A549 (cell line): ENCODE results near the gene MNS1. TPM values are rescaled to one million over a fixed set of nuclear protein-coding genes. Genes with fewer than 3 reads are reported as not detected.
"Not testable (repeated sequence)": the region's sequence is repeated elsewhere in the genome, so short reads cannot be mapped to it uniquely, and the experiment has no call there.

Experiments used
- ATAC-seq, 2 experiments: fragments of 200-7000 bp in 1 of 2; fragments of >200 bp in 1 of 2; cut with Nextera tagmentation in 1 of 2; cut with Tn5 transposase in 1 of 2; 3 replicates each; pipeline versions ENCODE4 v1.8.0 to v1.9.1; 2018 to 2020; ENCODE audit warnings: mild to moderate bottlenecking in 1 of 2, moderate library complexity in 1 of 2
- CTCF ChIA-PET: fragments of 300-600 bp; sonication (Branson Sonifier 250); formaldehyde crosslinking; extraction: SDS; loops from one replicate; lab custom pipeline; 2021; ENCODE audit warnings: antibody characterized with exemption, inconsistent platforms; lab: Yijun Ruan, JAX
- POLR2A ChIA-PET: fragments of 350-600 bp; formaldehyde crosslinking; extraction: SDS; loops from one replicate; lab custom pipeline; 2021; ENCODE audit warnings: antibody characterized with exemption, inconsistent platforms; lab: Yijun Ruan, JAX
- DNase-seq, 2 experiments: peaks; one replicate each; pipeline versions ENCODE4 v3.0.0 to v3.0.0-alpha.2; 2011 to 2016; ENCODE audit warnings: low read depth in 1 of 2, low spot score in 1 of 2
- FAIRE-seq: peaks from 2 replicates; lab custom pipeline; 2011; peaks lifted over from hg19 to GRCh38; lab: Jason Lieb, UNC
- H3K27ac ChIP-seq, 2 experiments: fragments of >200 bp; sonication (Bioruptor Twin); formaldehyde crosslinking; 3 replicates each; pipeline ENCODE4 v1.5.1; 2016 to 2017
- H3K4me1 ChIP-seq: fragments of >200 bp; sonication (Bioruptor Twin); formaldehyde crosslinking; 3 replicates; pipeline ENCODE4 v1.6.1; 2016
- H3K4me2 ChIP-seq: fragments of >200 bp; sonication (Bioruptor Twin); formaldehyde crosslinking; 3 replicates; pipeline ENCODE4 v1.6.1; 2016
- H3K4me3 ChIP-seq: fragments of >200 bp; sonication (Bioruptor Twin); formaldehyde crosslinking; 3 replicates; pipeline ENCODE4 v1.5.1; 2016
- H3K9me3 ChIP-seq: fragments of >200 bp; sonication (Bioruptor Twin); formaldehyde crosslinking; 3 replicates; pipeline ENCODE4 v1.6.1; 2016
- BHLHE40 ChIP-seq: IDR thresholded peaks from 2 replicates; pipeline ENCODE4 v1.6.1; 2012; ENCODE audit warnings: low read depth, low read length, inconsistent platforms
- CEBPB ChIP-seq, 2 experiments: fragments of >200 bp in 1 of 2; sonication (Bioruptor Twin) in 1 of 2; formaldehyde crosslinking in 1 of 2; IDR thresholded peaks; 2 replicates each; pipeline ENCODE4 v1.6.1; 2012 to 2016
- EHMT2 ChIP-seq: fragments of 200-600 bp; sonication (generic); IDR thresholded peaks from 2 replicates; pipeline ENCODE4 v1.6.1; 2016; ENCODE audit warnings: antibody characterized with exemption, low read depth, mild to moderate bottlenecking, moderate library complexity
- HOXA7 ChIP-seq: fragments of 250-450 bp; sonication (Bioruptor Pico); IDR thresholded peaks from 2 replicates; pipeline ENCODE4 v1.5.0; 2020; ENCODE audit warnings: mild to moderate bottlenecking, moderate library complexity
- HOXB13 ChIP-seq: fragments of 250-450 bp; sonication (Bioruptor Pico); IDR thresholded peaks from 2 replicates; pipeline ENCODE4 v1.5.0; 2020; ENCODE audit warnings: low read depth, mild to moderate bottlenecking, moderate library complexity
- MAFK ChIP-seq: fragments of 450-650 bp; IDR thresholded peaks from 2 replicates; pipeline ENCODE4 v1.6.1; 2014; ENCODE audit not compliant: partially characterized antibody
- NFE2L2 ChIP-seq: fragments of 150-350 bp; conservative IDR thresholded peaks from 2 replicates; pipeline ENCODE4 v1.6.1; 2014; ENCODE audit warnings: low read length
- NPAS2 ChIP-seq: fragments of 250-450 bp; sonication (Bioruptor Pico); IDR thresholded peaks from 2 replicates; pipeline ENCODE4 v1.8.0; 2022; ENCODE audit warnings: mild to moderate bottlenecking, moderate library complexity, borderline replicate concordance
- PHF8 ChIP-seq: fragments of 200-600 bp; sonication (generic); IDR thresholded peaks from 2 replicates; pipeline ENCODE4 v1.6.1; 2016; ENCODE audit warnings: low read depth, mild to moderate bottlenecking, antibody characterized with exemption, moderate library complexity, borderline replicate concordance
- RAD21 ChIP-seq, 2 experiments: fragments of >200 bp in 1 of 2; sonication (Bioruptor Twin) in 1 of 2; formaldehyde crosslinking in 1 of 2; IDR thresholded peaks in 1 of 2; conservative IDR thresholded peaks in 1 of 2; 2 replicates in 1 of 2; 3 replicates in 1 of 2; pipeline ENCODE4 v1.6.1; 2012 to 2018; ENCODE audit warnings: inconsistent platforms in 1 of 2
- RCOR1 ChIP-seq: fragments of 150-350 bp; IDR thresholded peaks from 2 replicates; pipeline ENCODE4 v1.6.1; 2014; ENCODE audit warnings: antibody characterized with exemption, low read length, low read depth
- RFX5 ChIP-seq: fragments of 450-650 bp; IDR thresholded peaks from 2 replicates; pipeline ENCODE4 v1.7.1; 2014; ENCODE audit warnings: antibody characterized with exemption, mild to moderate bottlenecking, moderate library complexity
- RNF2 ChIP-seq: fragments of 200-600 bp; sonication (generic); IDR thresholded peaks from 2 replicates; pipeline ENCODE4 v1.6.1; 2016; ENCODE audit warnings: low read depth, mild to moderate bottlenecking, antibody characterized with exemption, moderate library complexity, borderline replicate concordance
- SREBF2 ChIP-seq: fragments of 450-650 bp; IDR thresholded peaks from 2 replicates; pipeline ENCODE4 v1.6.1; 2014; ENCODE audit warnings: mild to moderate bottlenecking, moderate library complexity
- TP53 ChIP-seq: fragments of 250-450 bp; sonication (Bioruptor Pico); IDR thresholded peaks from 2 replicates; pipeline ENCODE4 v1.5.0; 2021; ENCODE audit warnings: mild to moderate bottlenecking, moderate library complexity
- ZNF302 ChIP-seq: fragments of 250-450 bp; sonication (Bioruptor Pico); IDR thresholded peaks from 2 replicates; pipeline ENCODE4 v1.9.0; 2021; ENCODE audit warnings: inconsistent platforms, mild to moderate bottlenecking, moderate library complexity
- WGBS: methylation state at CpG from one replicate; pipeline ENCODE4 v1.1.6; 2017; ENCODE audit errors: missing lambda C conversion rate; 5-methylcytosine and 5-hydroxymethylcytosine counted together
- polyA plus RNA-seq, 4 experiments: library from polyadenylated mRNA; depleted of rRNA in 3 of 4; stranded (reverse); fragments of >200 nt; fragmentation: RNase III in 1 of 4; extraction: RNeasy Plus Mini Kit Qiagen cat#74134 plus additional on column Dnase treatment in 1 of 4; gene quantifications; 2 replicates in 3 of 4; 3 replicates in 1 of 4; pipeline ENCODE4 v1.2.3, GENCODE V29; 2011 to 2017
- TF ChIP-seq, protein P1 (sequence below): fragments of 150-350 bp; IDR thresholded peaks from 2 replicates; pipeline ENCODE4 v1.6.1; 2014; ENCODE audit warnings: low read depth, mild to moderate bottlenecking, low read length
- TF ChIP-seq, protein P2 (sequence below): IDR thresholded peaks from 2 replicates; pipeline ENCODE4 v1.6.1; 2012
- TF ChIP-seq, protein P3 (sequence below): fragments of 200-600 bp; sonication (generic); IDR thresholded peaks from 2 replicates; pipeline ENCODE4 v1.6.1; 2016; ENCODE audit warnings: antibody characterized with exemption, mild to moderate bottlenecking, moderate library complexity
- TF ChIP-seq, protein P4 (sequence below): fragments of 250-450 bp; sonication (Bioruptor Pico); IDR thresholded peaks from 2 replicates; pipeline ENCODE4 v1.5.0; 2020; ENCODE audit warnings: low read depth, mild to moderate bottlenecking, moderate library complexity

Gene MNS1
- polyA plus RNA-seq, 2 of the 4 experiments (the other 2 are of a cell fraction), result 4.4 to 5.2 TPM

DNA sequence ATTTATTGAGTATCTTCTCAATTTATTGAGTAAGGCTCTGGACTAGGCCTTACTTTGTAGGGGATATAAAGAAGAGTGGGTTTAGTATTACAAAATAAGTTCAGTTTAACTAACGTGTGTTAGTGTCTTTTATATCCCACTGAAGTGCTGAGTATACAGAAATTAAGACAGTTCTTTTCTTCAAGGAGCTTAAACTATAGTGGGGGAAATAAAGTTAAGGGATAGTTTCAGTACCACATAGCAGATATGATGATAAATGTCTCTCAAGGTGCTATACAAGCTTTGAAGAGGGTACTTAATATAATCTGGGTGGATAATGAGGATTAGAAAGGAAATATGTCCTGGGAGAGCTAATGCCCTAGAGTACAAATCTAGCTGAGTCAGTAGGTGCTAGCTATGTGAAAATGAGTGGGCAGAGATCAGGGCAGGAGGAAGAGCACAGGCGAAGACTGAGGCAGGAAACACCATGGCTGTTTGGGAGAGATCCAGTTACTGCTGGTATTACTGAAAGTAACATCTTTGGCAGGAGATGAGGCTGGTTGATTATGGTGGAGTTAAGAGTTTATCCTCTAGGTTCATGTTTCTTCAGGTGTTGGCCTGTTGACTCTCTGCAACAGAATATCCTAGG is 53.7 kb downstream of the MNS1 start:
- peak; percentile 74 for TF ChIP-seq MAFK
- TF ChIP-seq TP53 (CRISPR knock-in tag), result no peak
- no peak for TF ChIP-seq NFE2L2
- no peak for TF ChIP-seq BHLHE40
- no peak for TF ChIP-seq PHF8
- TF ChIP-seq, all 56 proteins: peak for 1
- 92% methylated on average over 2 of the region's 2 CpGs for WGBS
- POLR2A ChIA-PET, result no interaction called here
- no peak overlapping the region for H3K27ac ChIP-seq
- no peaks in the 10 kb centered on the region for H3K4me1 ChIP-seq
- DNase-seq (no peak), FAIRE-seq (no peak), ATAC-seq (no peak)
- no peak overlapping the region for H3K4me3 ChIP-seq
- no peak overlapping the region for H3K4me2 ChIP-seq
- CTCF ChIA-PET, result interaction anchor here (0.6 to 1.4 kb wide), 4 partner anchors 15 to 166 kb away, joined by 3 to 5 read pairs (median 4); no protein-coding TSS in a partner anchor
- H3K9me3 ChIP-seq, result no peaks in the 10 kb centered on the region

DNA sequence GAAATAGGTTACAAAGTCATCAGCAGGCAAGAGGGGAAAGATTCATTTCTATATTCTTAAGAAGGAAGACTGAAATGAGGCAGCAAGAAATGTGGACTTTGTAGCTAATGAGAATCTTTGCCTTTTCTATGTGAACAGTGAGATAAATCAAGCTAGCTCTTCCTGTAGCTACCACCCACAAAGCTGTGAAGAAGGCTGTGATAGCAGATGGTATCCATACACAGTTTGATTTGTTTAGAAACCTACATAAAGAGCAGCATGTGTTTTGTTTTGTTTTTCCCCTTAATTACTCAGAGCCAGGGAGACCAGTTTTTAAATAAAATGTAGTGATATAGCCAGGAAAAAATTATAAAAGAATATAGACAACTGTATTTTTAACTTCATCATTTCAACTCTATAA is 54.2 kb downstream of the MNS1 start:
- H3K9me3 ChIP-seq, result no peaks in the 10 kb centered on the region
- H3K27ac ChIP-seq, result no peak overlapping the region
- TF ChIP-seq, protein P1, sequence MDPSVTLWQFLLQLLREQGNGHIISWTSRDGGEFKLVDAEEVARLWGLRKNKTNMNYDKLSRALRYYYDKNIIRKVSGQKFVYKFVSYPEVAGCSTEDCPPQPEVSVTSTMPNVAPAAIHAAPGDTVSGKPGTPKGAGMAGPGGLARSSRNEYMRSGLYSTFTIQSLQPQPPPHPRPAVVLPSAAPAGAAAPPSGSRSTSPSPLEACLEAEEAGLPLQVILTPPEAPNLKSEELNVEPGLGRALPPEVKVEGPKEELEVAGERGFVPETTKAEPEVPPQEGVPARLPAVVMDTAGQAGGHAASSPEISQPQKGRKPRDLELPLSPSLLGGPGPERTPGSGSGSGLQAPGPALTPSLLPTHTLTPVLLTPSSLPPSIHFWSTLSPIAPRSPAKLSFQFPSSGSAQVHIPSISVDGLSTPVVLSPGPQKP, result no peak
- no peak for TF ChIP-seq PHF8
- no peak for TF ChIP-seq HOXB13
- TF ChIP-seq CEBPB (IDR thresholded peaks at IDR 0.05), result no peak
- TF ChIP-seq NPAS2 (CRISPR knock-in tag), result no peak
- no peak for TF ChIP-seq EHMT2
- no peak for TF ChIP-seq RAD21 (conservative IDR thresholded peaks at IDR 0.05 in 1 of 2, IDR thresholded peaks at IDR 0.05 in 1 of 2)
- TF ChIP-seq RFX5, result no peak
- TF ChIP-seq SREBF2, result no peak
- no peak for TF ChIP-seq RNF2
- TF ChIP-seq, all 56 proteins: peak for 0
- Histone ChIP-seq H3K4me2 (no peak overlapping the region), H3K4me1 (no peaks in the 10 kb centered on the region), H3K4me3 (no peak overlapping the region)
- ATAC-seq (no peak), DNase-seq (no peak), FAIRE-seq (no peak)
- ChIA-PET CTCF (interaction anchor here (0.6 to 1.4 kb wide), 3 partner anchors 15 to 165 kb away, joined by 3 to 5 read pairs (median 4); no protein-coding TSS in a partner anchor), POLR2A (no interaction called here)

DNA sequence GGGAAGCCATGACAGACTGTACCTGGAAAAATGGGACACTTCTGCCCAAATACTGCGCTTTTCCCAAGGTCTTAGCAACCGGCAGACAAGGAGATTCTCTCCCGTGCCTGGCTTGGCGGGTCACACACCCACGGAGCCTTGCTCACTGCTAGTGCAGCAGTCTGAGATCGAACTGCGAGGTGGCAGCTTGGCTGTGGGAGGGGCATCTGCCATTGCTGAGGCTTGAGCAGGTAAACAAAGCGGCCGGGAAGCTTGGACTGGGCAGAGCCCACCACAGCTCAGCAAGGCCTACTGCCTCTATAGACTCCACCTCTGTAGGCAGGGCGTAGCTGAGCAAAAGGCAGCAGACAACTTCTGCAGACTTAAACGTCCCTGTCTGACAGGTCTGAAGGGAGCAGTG is 65.7 kb downstream of the MNS1 start:
- FAIRE-seq, ATAC-seq, H3K4me1 ChIP-seq, H3K4me3 ChIP-seq, DNase-seq, POLR2A ChIA-PET, H3K9me3 ChIP-seq, H3K4me2 ChIP-seq, H3K27ac ChIP-seq: not testable (repeated sequence)
- 85% methylated on average over 11 of the region's 11 CpGs for WGBS
- CTCF ChIA-PET, result interaction anchor here (1.3 kb wide), 1 partner anchor 29 kb away, joined by 3 read pairs; no protein-coding TSS in a partner anchor

DNA sequence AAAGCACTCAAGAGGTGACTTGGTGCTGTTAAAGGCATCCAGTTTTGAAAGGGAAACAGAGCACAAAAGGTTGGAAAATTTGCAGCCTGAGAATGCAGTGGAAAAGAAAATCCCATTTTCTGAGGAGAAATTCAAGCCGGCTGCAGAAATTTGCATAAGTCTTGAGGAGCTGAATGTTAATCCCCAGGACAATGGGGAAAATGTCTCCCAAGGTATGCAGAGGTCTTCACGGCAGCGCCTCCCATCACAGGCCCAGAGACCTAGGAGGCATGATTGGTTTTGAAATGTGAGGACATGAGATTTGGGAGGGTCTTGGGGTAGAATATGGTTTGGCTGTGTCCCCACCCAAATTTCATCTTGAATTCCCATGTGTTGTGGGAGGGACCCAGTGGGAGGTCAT is 67.6 kb downstream of the MNS1 start:
- WGBS, result 98% methylated on average over 3 of the region's 3 CpGs
- H3K4me2 ChIP-seq, DNase-seq, H3K4me3 ChIP-seq, FAIRE-seq, H3K9me3 ChIP-seq, CTCF ChIA-PET, H3K27ac ChIP-seq, ATAC-seq, POLR2A ChIA-PET, H3K4me1 ChIP-seq: not testable (repeated sequence)

DNA sequence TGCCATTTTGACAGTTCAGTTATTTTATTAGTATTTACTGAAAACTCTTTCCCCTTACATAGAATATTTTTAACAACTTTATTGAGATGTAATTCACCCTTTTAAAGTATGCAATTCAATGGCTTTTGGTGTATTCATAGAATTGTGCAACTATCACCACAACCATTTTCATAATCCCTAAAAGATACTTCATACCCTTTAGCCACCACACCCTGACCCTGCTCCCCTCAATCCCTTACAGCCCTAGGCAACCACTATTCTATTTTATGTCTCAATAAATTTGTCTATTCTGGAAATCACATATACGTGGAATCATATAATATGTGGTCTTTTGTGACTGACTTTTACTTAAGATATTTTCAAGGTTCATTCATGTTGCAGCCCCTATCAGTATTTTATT is 70.0 kb downstream of the MNS1 start:
- Histone ChIP-seq H3K4me3 (no peak overlapping the region), H3K27ac (no peak overlapping the region), H3K4me1 (no peaks in the 10 kb centered on the region), H3K4me2 (no peak overlapping the region)
- POLR2A ChIA-PET, result no interaction called here
- no peak for FAIRE-seq
- TF ChIP-seq RNF2 (no peak), SREBF2 (no peak), HOXA7 (no peak), RCOR1 (no peak), ZNF302 (no peak), NPAS2 (CRISPR knock-in tag) (no peak)
- TF ChIP-seq, protein P2, sequence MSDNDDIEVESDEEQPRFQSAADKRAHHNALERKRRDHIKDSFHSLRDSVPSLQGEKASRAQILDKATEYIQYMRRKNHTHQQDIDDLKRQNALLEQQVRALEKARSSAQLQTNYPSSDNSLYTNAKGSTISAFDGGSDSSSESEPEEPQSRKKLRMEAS, result no peak
- TF ChIP-seq, protein P3, sequence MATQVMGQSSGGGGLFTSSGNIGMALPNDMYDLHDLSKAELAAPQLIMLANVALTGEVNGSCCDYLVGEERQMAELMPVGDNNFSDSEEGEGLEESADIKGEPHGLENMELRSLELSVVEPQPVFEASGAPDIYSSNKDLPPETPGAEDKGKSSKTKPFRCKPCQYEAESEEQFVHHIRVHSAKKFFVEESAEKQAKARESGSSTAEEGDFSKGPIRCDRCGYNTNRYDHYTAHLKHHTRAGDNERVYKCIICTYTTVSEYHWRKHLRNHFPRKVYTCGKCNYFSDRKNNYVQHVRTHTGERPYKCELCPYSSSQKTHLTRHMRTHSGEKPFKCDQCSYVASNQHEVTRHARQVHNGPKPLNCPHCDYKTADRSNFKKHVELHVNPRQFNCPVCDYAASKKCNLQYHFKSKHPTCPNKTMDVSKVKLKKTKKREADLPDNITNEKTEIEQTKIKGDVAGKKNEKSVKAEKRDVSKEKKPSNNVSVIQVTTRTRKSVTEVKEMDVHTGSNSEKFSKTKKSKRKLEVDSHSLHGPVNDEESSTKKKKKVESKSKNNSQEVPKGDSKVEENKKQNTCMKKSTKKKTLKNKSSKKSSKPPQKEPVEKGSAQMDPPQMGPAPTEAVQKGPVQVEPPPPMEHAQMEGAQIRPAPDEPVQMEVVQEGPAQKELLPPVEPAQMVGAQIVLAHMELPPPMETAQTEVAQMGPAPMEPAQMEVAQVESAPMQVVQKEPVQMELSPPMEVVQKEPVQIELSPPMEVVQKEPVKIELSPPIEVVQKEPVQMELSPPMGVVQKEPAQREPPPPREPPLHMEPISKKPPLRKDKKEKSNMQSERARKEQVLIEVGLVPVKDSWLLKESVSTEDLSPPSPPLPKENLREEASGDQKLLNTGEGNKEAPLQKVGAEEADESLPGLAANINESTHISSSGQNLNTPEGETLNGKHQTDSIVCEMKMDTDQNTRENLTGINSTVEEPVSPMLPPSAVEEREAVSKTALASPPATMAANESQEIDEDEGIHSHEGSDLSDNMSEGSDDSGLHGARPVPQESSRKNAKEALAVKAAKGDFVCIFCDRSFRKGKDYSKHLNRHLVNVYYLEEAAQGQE, result no peak
- TF ChIP-seq, protein P4, sequence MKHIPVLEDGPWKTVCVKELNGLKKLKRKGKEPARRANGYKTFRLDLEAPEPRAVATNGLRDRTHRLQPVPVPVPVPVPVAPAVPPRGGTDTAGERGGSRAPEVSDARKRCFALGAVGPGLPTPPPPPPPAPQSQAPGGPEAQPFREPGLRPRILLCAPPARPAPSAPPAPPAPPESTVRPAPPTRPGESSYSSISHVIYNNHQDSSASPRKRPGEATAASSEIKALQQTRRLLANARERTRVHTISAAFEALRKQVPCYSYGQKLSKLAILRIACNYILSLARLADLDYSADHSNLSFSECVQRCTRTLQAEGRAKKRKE (CRISPR knock-in tag), result no peak
- TF ChIP-seq, all 56 proteins: peak for 0
- ATAC-seq (no peak), DNase-seq (no peak)
- no peaks in the 10 kb centered on the region for H3K9me3 ChIP-seq
- WGBS, result 80% methylated on average over 1 of the region's 1 CpG
- CTCF ChIA-PET, result no interaction called here
